Endothelial cell of umbilical vein (primary cell): Measurements from ENCODE around the gene PPIH. TPM values are rescaled to one million over a fixed set of nuclear protein-coding genes. Genes with fewer than 3 reads are reported as not detected.
"Not testable (repeated sequence)": the region's sequence is repeated elsewhere in the genome, so short reads cannot be mapped to it uniquely, and the experiment has no call there.

ENCODE experiments used
- BruUV-seq: library from RNA; stranded (reverse); fragments of 400-500 nt; replicated peaks from 2 replicates; lab custom pipeline; 2021; lab: Mats Ljungman, UMichigan
- CTCF ChIA-PET: fragments of 300-600, 350-600 bp; sonication (Branson Sonifier 250); formaldehyde crosslinking; loops from one replicate; lab custom pipeline; 2021; ENCODE audit warnings: antibody characterized with exemption, inconsistent platforms; lab: Charles Lee
- POLR2A ChIA-PET: fragments of 300-600, 350-600 bp; sonication (Branson Sonifier 250); formaldehyde crosslinking; loops from one replicate; lab custom pipeline; 2021; ENCODE audit warnings: antibody characterized with exemption, inconsistent platforms; lab: Charles Lee
- DNase-seq: peaks from one replicate; pipeline ENCODE4 v3.0.0-alpha.2; 2011; ENCODE audit warnings: low read depth, low spot score
- FAIRE-seq: peaks from 2 replicates; lab custom pipeline; 2011; peaks lifted over from hg19 to GRCh38; lab: Jason Lieb, UNC
- H2AFZ ChIP-seq: 2 replicates; pipeline ENCODE4 v1.6.0; 2012; ENCODE audit warnings: low read depth, low read length, control low read depth, inconsistent platforms
- H3K27ac ChIP-seq: 2 replicates; pipeline ENCODE4 v1.5.1; 2011; ENCODE audit warnings: low read depth, mild to moderate bottlenecking, control low read depth, low read length, moderate library complexity; ENCODE audit not compliant: insufficient read depth
- H3K27me3 ChIP-seq, 2 experiments: 2 replicates each; pipeline versions ENCODE4 v1.6.0 to v1.6.1; 2011; ENCODE audit warnings: low read length in 2 of 2, mixed read lengths in 1 of 2; ENCODE audit not compliant: control insufficient read depth in 2 of 2, insufficient read depth in 2 of 2
- H3K36me3 ChIP-seq, 2 experiments: 2 replicates in 1 of 2; 3 replicates in 1 of 2; pipeline ENCODE4 v1.5.1; 2011; ENCODE audit warnings: low read length in 2 of 2, mild to moderate bottlenecking in 1 of 2, moderate library complexity in 1 of 2; ENCODE audit not compliant: control insufficient read depth in 2 of 2, insufficient read depth in 2 of 2; ENCODE audit errors: extremely low read depth in 1 of 2
- H3K4me1 ChIP-seq: 3 replicates; pipeline ENCODE4 v1.5.1; 2011; ENCODE audit warnings: mild to moderate bottlenecking, low read length; ENCODE audit not compliant: control insufficient read depth, insufficient read depth; ENCODE audit errors: extremely low read depth
- H3K4me2 ChIP-seq: 2 replicates; pipeline ENCODE4 v1.6.1; 2011; ENCODE audit warnings: low read length, control low read depth, mixed read lengths; ENCODE audit not compliant: insufficient read depth
- H3K4me3 ChIP-seq, 3 experiments: fragments of 200-600 bp in 1 of 3; sonication (generic), shearing (Covaris generic) in 1 of 3; replicated peaks in 1 of 3; 2 replicates each; pipeline ENCODE4 v1.5.1; 2011 to 2016; ENCODE audit warnings: control low read depth in 3 of 3, low read length in 3 of 3, mild to moderate bottlenecking in 2 of 3, inconsistent platforms in 1 of 3, low read depth in 1 of 3, moderate library complexity in 1 of 3; ENCODE audit not compliant: insufficient read depth in 1 of 3
- H3K79me2 ChIP-seq: 2 replicates; pipeline ENCODE4 v1.6.0; 2012; ENCODE audit warnings: low read length, inconsistent platforms; ENCODE audit not compliant: control insufficient read depth, insufficient read depth
- H3K9ac ChIP-seq: replicated peaks from 2 replicates; pipeline ENCODE3; 2011; ENCODE audit warnings: low read length, control low read depth; ENCODE audit not compliant: insufficient read depth; ENCODE audit errors: extremely low read depth
- H3K9me1 ChIP-seq: replicated peaks from 3 replicates; pipeline ENCODE4 v1.6.0; 2011; ENCODE audit warnings: mild to moderate bottlenecking, low read length; ENCODE audit not compliant: control insufficient read depth, insufficient read depth; ENCODE audit errors: extremely low read depth
- H3K9me3 ChIP-seq: replicated peaks from 2 replicates; pipeline ENCODE4 v1.5.1; 2012; ENCODE audit warnings: low read length, inconsistent platforms; ENCODE audit not compliant: control insufficient read depth, insufficient read depth
- H4K20me1 ChIP-seq: replicated peaks from 2 replicates; pipeline ENCODE3; 2011; ENCODE audit warnings: mild to moderate bottlenecking, low read length; ENCODE audit not compliant: control insufficient read depth, insufficient read depth; ENCODE audit errors: extremely low read depth
- EZH2 ChIP-seq: IDR thresholded peaks from 2 replicates; pipeline ENCODE4 v1.6.1; 2012; ENCODE audit warnings: borderline replicate concordance, low read depth, mild to moderate bottlenecking, moderate library complexity, low read length, inconsistent platforms; ENCODE audit not compliant: severe bottlenecking
- FOS ChIP-seq: IDR thresholded peaks from 2 replicates; pipeline ENCODE4 v1.6.1; 2011; ENCODE audit warnings: mild to moderate bottlenecking, low read length, moderate library complexity, borderline replicate concordance; ENCODE audit not compliant: insufficient read depth
- GATA2 ChIP-seq: IDR thresholded peaks from 2 replicates; pipeline ENCODE4 v1.7.0; 2011; ENCODE audit warnings: low read depth, mild to moderate bottlenecking, moderate library complexity, mixed read lengths, low read length; ENCODE audit not compliant: insufficient read length, insufficient read depth
- JUN ChIP-seq: IDR thresholded peaks from 2 replicates; pipeline ENCODE4 v1.6.1; 2011; ENCODE audit warnings: borderline replicate concordance, low read depth; ENCODE audit not compliant: insufficient read length, insufficient read depth
- MYC ChIP-seq: IDR thresholded peaks from one replicate; pipeline ENCODE4 v1.6.1; 2011; ENCODE audit warnings: mild to moderate bottlenecking, low read depth, low read length
- POLR2A ChIP-seq: IDR thresholded peaks from 2 replicates; pipeline ENCODE4 v1.6.1; 2012; ENCODE audit warnings: low read depth, mild to moderate bottlenecking, control low read depth, low read length
- dilution Hi-C: fragments of 300-500 bp; cut with MboI; formaldehyde crosslinking; loops from one replicate; pipeline ENCODE4 v1.15.0; 2019; ENCODE audit warnings: low sequenced_read_pairs; ENCODE audit not compliant: extremely low pct_ligation_motif_present
- intact Hi-C: fragments of 100-400 bp; cut with micrococcal nuclease; formaldehyde crosslinking; loops from one replicate; pipeline ENCODE4 v1.10.0; 2022
- polyA plus RNA-seq, 4 experiments: library from polyadenylated mRNA; depleted of rRNA in 3 of 4; stranded (reverse) in 3 of 4; unstranded in 1 of 4; fragments of >200 nt; gene quantifications; 2 replicates each; pipeline versions ENCODE4 v1.2.1 to v1.2.3, GENCODE V29; 2011 to 2012; ENCODE audit warnings: missing spikeins in 1 of 4
- total RNA-seq: library from RNA; stranded (reverse); gene quantifications from 2 replicates; pipeline ENCODE4 v1.2.3, GENCODE V29; 2021
- TF ChIP-seq, protein P1 (sequence below), 2 donors: IDR thresholded peaks; 1 replicate in 1 of 2; 2 replicates in 1 of 2; pipeline ENCODE4 v1.5.1; 2011; ENCODE audit warnings: low read length in 2 of 2, mild to moderate bottlenecking in 2 of 2, moderate library complexity in 2 of 2, control low read depth in 1 of 2, inconsistent platforms in 1 of 2, low read depth in 1 of 2; ENCODE audit not compliant: insufficient read depth in 1 of 2; ENCODE audit errors: extremely low read depth in 1 of 2
- TF ChIP-seq, protein P2 (sequence below): IDR thresholded peaks from 2 replicates; pipeline ENCODE4 v1.6.1; 2011; ENCODE audit not compliant: insufficient read depth, insufficient read length

The PPIH gene
- total and polyA plus RNA-seq, 2 donors (not counting 3 experiments of a cell fraction or from before 2014, with no cell fraction given) = 52.1 to 55.2 TPM

DNA sequence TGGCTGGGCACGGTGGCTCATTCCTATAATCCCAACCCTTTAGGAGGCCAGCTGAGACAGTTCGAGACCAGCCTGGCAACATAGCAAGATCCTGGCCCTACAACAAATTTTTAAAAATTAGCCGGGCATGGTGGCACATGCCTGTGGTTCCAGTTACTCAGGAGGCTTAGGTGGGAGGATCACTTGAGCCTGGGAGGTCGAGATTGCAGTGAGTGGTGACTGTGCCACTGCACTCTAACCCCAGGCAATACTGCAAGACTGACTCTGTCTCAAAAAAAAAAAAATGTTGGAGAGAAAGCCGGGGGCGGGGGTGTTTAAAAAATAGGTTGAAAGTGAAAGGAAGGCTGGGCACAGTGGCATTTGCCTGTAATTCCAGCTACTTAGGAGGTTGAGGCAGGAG, 65.3 kb downstream of the PPIH start:
- no peak overlapping the region for H3K27ac ChIP-seq
- H3K4me3 ChIP-seq = no peak overlapping the region
- H2AFZ ChIP-seq = no peak overlapping the region
- TF ChIP-seq FOS (no peak), POLR2A (no peak), MYC (no peak), JUN (no peak), EZH2 (no peak), GATA2 (no peak)
- TF ChIP-seq, protein P1, sequence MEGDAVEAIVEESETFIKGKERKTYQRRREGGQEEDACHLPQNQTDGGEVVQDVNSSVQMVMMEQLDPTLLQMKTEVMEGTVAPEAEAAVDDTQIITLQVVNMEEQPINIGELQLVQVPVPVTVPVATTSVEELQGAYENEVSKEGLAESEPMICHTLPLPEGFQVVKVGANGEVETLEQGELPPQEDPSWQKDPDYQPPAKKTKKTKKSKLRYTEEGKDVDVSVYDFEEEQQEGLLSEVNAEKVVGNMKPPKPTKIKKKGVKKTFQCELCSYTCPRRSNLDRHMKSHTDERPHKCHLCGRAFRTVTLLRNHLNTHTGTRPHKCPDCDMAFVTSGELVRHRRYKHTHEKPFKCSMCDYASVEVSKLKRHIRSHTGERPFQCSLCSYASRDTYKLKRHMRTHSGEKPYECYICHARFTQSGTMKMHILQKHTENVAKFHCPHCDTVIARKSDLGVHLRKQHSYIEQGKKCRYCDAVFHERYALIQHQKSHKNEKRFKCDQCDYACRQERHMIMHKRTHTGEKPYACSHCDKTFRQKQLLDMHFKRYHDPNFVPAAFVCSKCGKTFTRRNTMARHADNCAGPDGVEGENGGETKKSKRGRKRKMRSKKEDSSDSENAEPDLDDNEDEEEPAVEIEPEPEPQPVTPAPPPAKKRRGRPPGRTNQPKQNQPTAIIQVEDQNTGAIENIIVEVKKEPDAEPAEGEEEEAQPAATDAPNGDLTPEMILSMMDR (IDR thresholded peaks at IDR 0.05; ENCODE audit: extremely low read depth in 1 of 2, insufficient read depth in 1 of 2, low read depth in 1 of 2, low read length in 2 of 2) = no peak
- TF ChIP-seq, protein P2, sequence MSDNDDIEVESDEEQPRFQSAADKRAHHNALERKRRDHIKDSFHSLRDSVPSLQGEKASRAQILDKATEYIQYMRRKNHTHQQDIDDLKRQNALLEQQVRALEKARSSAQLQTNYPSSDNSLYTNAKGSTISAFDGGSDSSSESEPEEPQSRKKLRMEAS = no peak
- ChIA-PET CTCF (interaction anchor here (0.8 kb wide), 1 partner anchor 10 kb away, joined by 3 read pairs; no protein-coding TSS in a partner anchor), POLR2A (no interaction called here)
- no peaks in the 10 kb centered on the region for H3K9me3 ChIP-seq
- H4K20me1 ChIP-seq = no peaks in the 10 kb centered on the region
- no peaks in the 10 kb centered on the region for H3K79me2 ChIP-seq
- no peaks in the 10 kb centered on the region for H3K9me1 ChIP-seq
- H3K9ac ChIP-seq = no peak overlapping the region
- no peaks in the 10 kb centered on the region for H3K27me3 ChIP-seq
- dilution Hi-C loops (no loop called here), intact Hi-C loops (no loop called here)
- no TSS peak for BruUV-seq
- DNase-seq = no peak
- no peaks in the 10 kb centered on the region for H3K4me1 ChIP-seq
- FAIRE-seq = no peak
- no peak overlapping the region for H3K4me2 ChIP-seq
- no peaks in the 10 kb centered on the region for H3K36me3 ChIP-seq

DNA sequence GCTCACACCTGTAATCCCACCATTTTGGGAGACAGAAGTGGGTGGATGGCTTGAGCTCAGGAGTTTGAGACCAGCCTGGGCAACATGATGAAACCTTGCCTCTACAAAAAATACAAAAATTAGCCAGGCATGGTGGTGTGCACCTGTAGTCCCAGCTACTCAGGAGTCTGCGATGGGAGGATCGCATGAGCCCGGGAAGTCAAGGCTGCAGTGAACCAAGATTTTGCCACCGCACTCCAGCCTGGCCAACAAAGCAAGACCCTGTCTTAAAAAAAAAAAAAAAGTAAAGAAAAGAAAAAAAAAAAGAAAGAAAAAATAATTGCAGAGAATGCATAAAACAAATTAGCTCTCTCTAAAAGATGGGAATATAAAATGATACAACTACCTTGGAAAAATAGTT, 67.6 kb downstream of the PPIH start:
- H3K4me2 ChIP-seq, H3K36me3 ChIP-seq, intact Hi-C loops, H3K27me3 ChIP-seq, H3K4me3 ChIP-seq, H3K9me1 ChIP-seq, POLR2A ChIA-PET, DNase-seq, H2AFZ ChIP-seq, H3K79me2 ChIP-seq, dilution Hi-C loops, FAIRE-seq, H3K9me3 ChIP-seq, H4K20me1 ChIP-seq, H3K4me1 ChIP-seq, BruUV-seq, H3K27ac ChIP-seq, H3K9ac ChIP-seq: not testable (repeated sequence)
- CTCF ChIA-PET = interaction anchor here (1.4 kb wide), 1 partner anchor 348 kb away, joined by 4 read pairs; no protein-coding TSS in a partner anchor
